Left lung (tissue), 10 donors: ENCODE measurements around the gene GREB1. TPM values are rescaled to one million over a fixed set of nuclear protein-coding genes. Genes with fewer than 3 reads are reported as not detected.

Source experiments
- ATAC-seq: fragments of 200-7000 bp; cut with Tn5 transposase; one replicate; pipeline ENCODE4 v1.9.1; 2020; ENCODE audit warnings: moderate library complexity
- DNase-seq, 4 donors: peaks; one replicate each; pipeline ENCODE4 v3.0.0-alpha.2; 2013 to 2020
- H3K27ac ChIP-seq, 2 donors: fragments of 200-600 bp; sonication (generic) in 1 of 2; one replicate each; pipeline versions ENCODE4 v1.5.0 to v1.8.0; 2020 to 2021
- H3K27me3 ChIP-seq, 2 donors: fragments of 200-600 bp; sonication (generic) in 1 of 2; one replicate each; pipeline versions ENCODE4 v1.5.0 to v1.8.0; 2020 to 2021
- H3K36me3 ChIP-seq, 2 donors: fragments of 200-600 bp; sonication (generic) in 1 of 2; one replicate each; pipeline versions ENCODE4 v1.5.0 to v1.8.0; 2020 to 2021
- H3K4me1 ChIP-seq, 2 donors: fragments of 200-600 bp; one replicate each; pipeline ENCODE4 v1.8.0; 2021
- H3K4me3 ChIP-seq, 2 donors: fragments of 200-600 bp; sonication (generic) in 1 of 2; one replicate each; pipeline versions ENCODE4 v1.5.0 to v1.8.0; 2020 to 2021; ENCODE audit warnings: mild to moderate bottlenecking in 1 of 2
- H3K9me3 ChIP-seq, 2 donors: fragments of 200-600 bp; sonication (generic) in 1 of 2; one replicate each; pipeline versions ENCODE4 v1.5.0 to v1.8.0; 2020 to 2021
- intact Hi-C, 2 donors: fragments of 100-400 bp; cut with DNase I; formaldehyde crosslinking; loops; one replicate each; pipeline versions ENCODE4 v1.11.2 to v1.14.2; 2022
- polyA plus RNA-seq, 6 donors: library from polyadenylated mRNA; unstranded; fragments of 120-200 nt; gene quantifications; one replicate each; pipeline ENCODE4 v1.2.1, GENCODE V29; 2013; ENCODE audit not compliant: insufficient read length in 6 of 6
- total RNA-seq, 2 donors: library from RNA; stranded (reverse); fragmentation: NEBNext Ultra II Directional; extraction: Animal tissue kit (Norgen Biotek cat#: 25700); gene quantifications; one replicate each; pipeline ENCODE4 v1.2.1, GENCODE V29; 2021
- TF ChIP-seq, protein P1 (sequence below), 2 donors: fragments of 200-600 bp; sonication (generic) in 1 of 2; IDR thresholded peaks; one replicate each; pipeline versions ENCODE4 v1.5.0 to v1.8.0; 2021; ENCODE audit warnings: antibody characterized with exemption in 2 of 2
- donor health status: DM: no; HTN: yes; CAD: no.
- donor health status: DM: no; HTN: no; CAD: no.

Gene GREB1
- total and polyA plus RNA-seq, 8 donors = 1.6 to 19.1 (median 12.7) TPM

- no peaks in the 10 kb centered on the region for H3K9me3 ChIP-seq
- H3K36me3 ChIP-seq = no peaks in the 10 kb centered on the region
- TF ChIP-seq, protein P1, sequence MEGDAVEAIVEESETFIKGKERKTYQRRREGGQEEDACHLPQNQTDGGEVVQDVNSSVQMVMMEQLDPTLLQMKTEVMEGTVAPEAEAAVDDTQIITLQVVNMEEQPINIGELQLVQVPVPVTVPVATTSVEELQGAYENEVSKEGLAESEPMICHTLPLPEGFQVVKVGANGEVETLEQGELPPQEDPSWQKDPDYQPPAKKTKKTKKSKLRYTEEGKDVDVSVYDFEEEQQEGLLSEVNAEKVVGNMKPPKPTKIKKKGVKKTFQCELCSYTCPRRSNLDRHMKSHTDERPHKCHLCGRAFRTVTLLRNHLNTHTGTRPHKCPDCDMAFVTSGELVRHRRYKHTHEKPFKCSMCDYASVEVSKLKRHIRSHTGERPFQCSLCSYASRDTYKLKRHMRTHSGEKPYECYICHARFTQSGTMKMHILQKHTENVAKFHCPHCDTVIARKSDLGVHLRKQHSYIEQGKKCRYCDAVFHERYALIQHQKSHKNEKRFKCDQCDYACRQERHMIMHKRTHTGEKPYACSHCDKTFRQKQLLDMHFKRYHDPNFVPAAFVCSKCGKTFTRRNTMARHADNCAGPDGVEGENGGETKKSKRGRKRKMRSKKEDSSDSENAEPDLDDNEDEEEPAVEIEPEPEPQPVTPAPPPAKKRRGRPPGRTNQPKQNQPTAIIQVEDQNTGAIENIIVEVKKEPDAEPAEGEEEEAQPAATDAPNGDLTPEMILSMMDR (IDR thresholded peaks at IDR 0.05) = no peak
- H3K4me3 ChIP-seq = no peak overlapping the region
- no peaks in the 10 kb centered on the region for H3K4me1 ChIP-seq
- peak in 1 of 4 donors; percentile 41 for DNase-seq
- peaks cover 0 to 49% of the 10 kb centered on the region in 2 donors for H3K27me3 ChIP-seq
- H3K27ac ChIP-seq = no peak overlapping the region
- intact Hi-C loops = no loop called here
- peak; percentile 36 for ATAC-seq
Measured at GRCh38 chr2:11539317-11540147, 5.7 kb downstream of the GREB1 start.

- H3K27me3 ChIP-seq = peaks cover 0 to 49% of the 10 kb centered on the region in 2 donors
Measured at GRCh38 chr2:11540148-11540995, 6.5 kb downstream of the GREB1 start.

GRCh38 chr2:11540996-11541692 is 7.3 kb downstream of the GREB1 start:
- H3K4me3 ChIP-seq = no peak overlapping the region
- peaks cover 0 to 45% of the 10 kb centered on the region in 2 donors for H3K27me3 ChIP-seq
- H3K9me3 ChIP-seq = no peaks in the 10 kb centered on the region
- intact Hi-C loops = no loop called here
- no peak for DNase-seq
- TF ChIP-seq, protein P1 (IDR thresholded peaks at IDR 0.05) = no peak
- H3K36me3 ChIP-seq = no peaks in the 10 kb centered on the region
- H3K4me1 ChIP-seq = no peaks in the 10 kb centered on the region
- ATAC-seq = no peak
- no peak overlapping the region for H3K27ac ChIP-seq

More at GRCh38 chr2:11540148-11540995, 6.5 kb downstream of the GREB1 start:
- H3K9me3 ChIP-seq = no peaks in the 10 kb centered on the region
- no peak overlapping the region for H3K27ac ChIP-seq
- H3K4me1 ChIP-seq = no peaks in the 10 kb centered on the region
- no peak overlapping the region for H3K4me3 ChIP-seq
- TF ChIP-seq, protein P1 (IDR thresholded peaks at IDR 0.05) = no peak
- DNase-seq = peak in 1 of 4 donors; percentile 31
- no peaks in the 10 kb centered on the region for H3K36me3 ChIP-seq
- peak; percentile 19 for ATAC-seq
- intact Hi-C loops = no loop called here

DNA sequence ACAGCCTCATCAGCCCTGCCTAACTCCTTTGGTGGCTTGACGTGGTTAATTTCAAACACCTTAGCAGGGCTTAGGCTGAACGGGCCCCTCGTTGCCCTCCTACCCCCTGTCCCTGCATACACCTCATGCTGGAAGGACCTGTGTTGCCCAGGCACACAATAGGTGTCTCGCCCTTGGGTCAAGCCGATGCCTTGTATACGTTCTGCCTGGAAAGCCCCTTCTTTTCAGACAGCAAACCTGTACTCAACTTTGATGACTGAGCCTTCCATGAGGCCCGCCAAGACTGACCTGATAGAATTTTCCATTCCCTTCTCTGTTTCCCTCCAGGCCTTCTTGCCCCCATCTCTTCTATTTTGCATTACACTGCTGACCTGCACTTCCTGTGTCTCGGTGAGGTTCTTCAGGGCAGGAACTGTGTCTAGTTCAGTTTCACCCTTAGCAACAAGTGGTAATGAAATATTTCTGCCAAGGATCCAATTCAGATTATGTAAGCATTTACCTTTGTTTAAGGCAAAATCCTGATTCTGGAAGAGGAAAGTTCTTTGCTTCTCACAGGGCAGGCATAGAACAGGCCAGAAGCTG is 7.9 kb downstream of the GREB1 start:
- no peak overlapping the region for H3K4me3 ChIP-seq
- ATAC-seq = no peak
- no peaks in the 10 kb centered on the region for H3K4me1 ChIP-seq
- H3K9me3 ChIP-seq = no peaks in the 10 kb centered on the region
- intact Hi-C loops = no loop called here
- TF ChIP-seq, protein P1 (IDR thresholded peaks at IDR 0.05) = no peak
- DNase-seq = no peak
- peaks cover 0 to 39% of the 10 kb centered on the region in 2 donors for H3K27me3 ChIP-seq
- H3K36me3 ChIP-seq = no peaks in the 10 kb centered on the region
- H3K27ac ChIP-seq = no peak overlapping the region
